ENCODE measurements around the gene MTRFR.
"Not testable (repeated sequence)": the region's sequence is repeated elsewhere in the genome, so short reads cannot be mapped to it uniquely, and the experiment has no call there.

MTRFR gene

DNA sequence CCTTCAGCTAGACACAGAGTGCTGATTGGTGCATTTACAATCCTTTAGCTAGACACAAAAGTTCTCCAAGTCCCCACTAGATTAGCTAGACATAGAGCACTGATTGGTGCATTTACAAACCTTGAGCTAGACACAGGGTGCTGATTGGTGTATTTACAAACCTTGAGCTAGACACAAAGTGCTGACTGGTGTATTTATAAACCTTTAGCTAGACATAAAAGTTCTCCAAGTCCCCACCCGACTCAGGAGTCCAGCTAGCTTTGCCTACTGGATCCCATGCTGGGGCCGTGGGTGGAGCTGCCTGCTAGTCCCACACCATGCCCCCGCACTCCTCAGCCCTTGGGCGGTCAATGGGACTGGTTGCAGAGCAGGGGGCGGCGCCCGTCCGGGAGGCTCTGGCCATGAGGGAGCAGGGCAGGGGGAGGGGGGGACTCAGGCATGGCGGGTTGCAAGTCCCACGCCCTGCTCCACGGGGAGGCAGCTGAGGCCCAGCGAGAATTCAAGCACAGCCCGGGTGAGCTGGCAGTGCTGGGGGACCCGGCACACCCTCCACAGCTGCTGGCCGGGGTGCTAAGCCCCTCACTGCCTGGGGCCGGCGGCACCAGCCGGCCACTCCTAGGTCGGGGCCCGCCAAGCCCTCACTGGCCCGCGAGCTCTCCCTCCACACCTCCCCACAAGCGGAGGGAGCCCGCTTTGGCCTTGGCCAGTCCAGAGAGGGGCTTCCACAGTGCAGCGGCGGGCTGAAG lies 15.9 kb downstream of the MTRFR start:
- DNase-seq (ENCODE audit: low spot score) = not testable (repeated sequence)

- DNase-seq (ENCODE audit: low spot score) = no peak
Observed at GRCh38 chr12:123250471-123251383, 17.5 kb downstream of the MTRFR start.

DNA sequence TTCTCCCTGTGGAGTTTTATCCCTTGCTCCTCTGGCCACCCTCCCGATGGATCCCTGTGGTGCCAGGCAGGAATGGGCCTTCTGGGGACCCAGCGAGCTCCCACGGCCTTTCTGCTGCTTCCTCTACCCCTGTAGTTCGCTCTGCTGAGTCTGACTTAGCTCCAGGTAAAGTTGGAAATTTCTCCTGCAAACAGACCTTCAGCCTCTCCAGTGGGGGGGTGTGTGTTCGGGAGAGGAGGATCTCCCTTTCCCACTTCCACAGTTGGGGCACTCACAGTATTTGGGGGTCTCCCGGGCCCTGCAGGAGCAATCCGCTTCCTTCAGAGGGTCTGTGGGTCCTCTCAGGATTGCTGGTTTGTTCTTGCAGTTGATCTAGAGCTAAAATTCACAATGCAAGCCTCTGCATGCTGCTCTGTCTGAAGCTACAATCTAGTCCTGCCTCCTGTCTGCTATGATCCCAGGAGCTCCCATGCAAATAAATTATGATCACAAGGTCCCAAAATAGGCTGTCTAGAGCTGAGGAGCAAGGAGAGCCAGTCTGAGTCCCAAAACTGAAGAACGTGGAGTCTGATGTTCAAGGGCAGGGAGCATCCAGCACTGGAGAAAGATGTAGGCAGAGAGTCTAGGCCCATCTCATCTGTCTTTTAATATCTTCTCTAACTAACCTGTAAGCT lies 18.3 kb downstream of the MTRFR start:
- no peak for DNase-seq (ENCODE audit: low spot score)

GRCh38 chr12:123252365-123252764 lies 19.1 kb downstream of the MTRFR start:
- not testable (repeated sequence) for DNase-seq (ENCODE audit: low spot score)

DNA sequence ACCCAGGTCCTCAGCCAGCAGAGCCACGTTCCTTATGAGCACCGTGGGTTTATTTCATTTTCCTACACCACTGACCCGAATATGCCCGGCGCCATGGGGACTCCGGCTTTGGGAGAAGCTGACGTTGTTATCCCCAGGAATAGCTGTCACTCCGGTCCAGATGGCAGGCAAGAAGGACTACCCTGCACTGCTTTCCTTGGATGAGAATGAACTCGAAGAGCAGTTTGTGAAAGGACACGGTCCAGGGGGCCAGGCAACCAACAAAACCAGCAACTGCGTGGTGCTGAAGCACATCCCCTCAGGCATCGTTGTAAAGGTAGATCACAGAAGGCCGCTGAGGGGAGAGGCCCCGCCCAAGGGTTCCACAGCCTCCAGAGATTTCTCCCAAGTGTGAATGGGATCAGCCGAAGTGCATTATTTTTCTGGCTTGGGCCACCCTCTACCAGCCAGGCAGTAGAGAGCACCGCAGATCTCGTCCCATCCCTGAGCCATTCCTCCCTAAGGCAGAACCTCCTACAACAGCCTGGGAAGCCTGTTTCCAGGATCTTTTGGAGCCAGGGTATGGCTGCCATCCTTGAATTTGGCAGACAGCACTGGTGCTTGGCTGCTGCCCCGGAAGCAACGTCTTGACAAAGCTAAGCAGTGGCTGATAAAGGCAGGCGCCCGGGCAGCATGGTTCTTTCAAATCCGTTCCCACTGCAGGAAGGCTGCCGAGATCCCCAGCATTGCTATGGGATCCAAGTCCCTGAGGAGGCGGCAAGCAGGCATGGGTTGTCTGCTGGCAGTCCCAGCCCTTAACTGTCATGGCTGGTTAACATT lies 20.6 kb downstream of the MTRFR start:
- DNase-seq (ENCODE audit: low spot score) = no peak

DNA sequence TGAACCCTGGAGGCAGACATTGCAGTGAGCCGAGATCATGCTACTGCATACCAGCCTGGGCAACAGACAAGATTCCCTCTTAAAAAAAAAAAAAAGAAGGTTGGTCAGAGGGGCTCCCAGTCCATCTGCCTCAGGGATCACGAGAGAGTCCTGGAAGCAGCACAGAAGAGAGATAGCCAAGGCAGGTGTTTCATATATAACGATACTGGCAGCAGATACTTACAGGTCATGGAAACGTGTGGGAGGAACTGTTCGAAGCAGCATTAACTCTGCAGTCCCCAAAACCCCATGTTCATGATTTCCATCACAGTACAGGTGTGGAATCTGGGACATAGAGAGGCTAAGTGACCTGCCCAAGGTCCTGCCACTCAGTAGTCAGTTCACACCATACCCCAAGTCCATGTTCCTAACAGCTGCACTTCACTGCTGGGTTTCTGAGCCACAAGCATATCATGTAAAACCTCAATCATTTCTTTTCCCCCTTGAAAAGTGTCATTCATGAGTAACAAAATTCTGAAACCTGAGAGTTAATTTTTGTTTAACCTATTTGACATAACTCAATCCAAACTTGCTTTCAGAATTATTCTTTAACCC lies 21.7 kb downstream of the MTRFR start:
- no peak for DNase-seq (ENCODE audit: low spot score)

DNA sequence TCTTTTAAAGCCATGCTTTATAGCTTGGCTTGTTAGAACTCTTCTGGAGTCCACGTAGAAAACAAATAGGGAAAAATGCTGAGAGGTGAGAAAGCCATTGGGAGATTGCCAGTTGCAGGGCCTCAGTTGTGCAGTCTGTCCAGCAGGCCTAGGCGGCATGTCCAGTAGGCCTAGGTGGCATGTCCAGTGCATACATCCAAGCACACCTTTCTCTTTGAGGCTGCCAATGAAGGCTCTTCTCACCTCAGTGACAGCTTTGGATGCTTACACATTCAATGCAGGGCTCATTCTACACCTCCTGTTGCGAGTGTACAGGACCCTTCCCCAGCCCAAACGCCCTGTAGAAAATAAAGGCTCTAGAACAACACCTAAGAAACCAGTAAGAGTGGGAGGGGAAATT lies 25.4 kb downstream of the MTRFR start:
- DNase-seq (ENCODE audit: low spot score) = no peak

DNA sequence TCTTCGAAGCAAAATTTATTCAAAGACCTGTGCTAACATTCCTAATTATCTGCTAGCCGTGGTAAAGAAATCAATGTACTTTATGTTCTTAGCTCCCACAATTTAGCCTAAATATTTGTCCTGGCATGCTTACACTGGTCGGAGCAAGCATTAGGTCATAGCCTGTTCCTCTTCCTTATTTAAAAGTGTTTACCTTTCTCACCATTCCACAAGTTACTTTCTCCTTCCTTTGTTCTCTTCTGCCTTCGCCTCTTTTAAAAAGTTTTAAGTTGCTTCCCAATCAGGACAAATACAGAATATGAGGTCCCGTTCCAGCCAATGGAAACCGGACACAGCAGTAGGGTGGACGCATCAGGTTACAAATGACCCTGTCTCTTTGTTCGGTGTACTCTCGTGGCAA lies 26.8 kb downstream of the MTRFR start:
- no peak for DNase-seq (ENCODE audit: low spot score)

DNA sequence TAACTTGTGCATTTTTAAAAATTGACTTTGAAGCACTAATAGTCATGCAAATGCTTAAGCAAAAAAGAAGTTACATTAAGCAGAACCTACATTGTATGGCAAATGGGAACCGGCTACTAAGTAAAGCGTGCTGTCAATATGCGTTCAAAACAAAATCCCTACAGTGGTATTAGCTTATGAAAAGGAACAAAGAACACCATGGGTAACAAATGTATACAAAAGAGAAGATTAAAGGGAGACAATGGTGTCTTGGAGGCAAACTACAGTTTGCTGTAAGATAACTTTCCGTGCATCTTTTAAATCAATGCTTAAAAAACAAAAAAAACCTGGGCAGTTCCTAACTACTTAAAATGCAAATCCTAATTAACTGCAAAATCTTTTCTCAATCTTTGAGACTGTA lies 28.0 kb downstream of the MTRFR start:
- no peak for DNase-seq (ENCODE audit: low spot score)

- DNase-seq (ENCODE audit: low spot score) = no peak
Observed at GRCh38 chr12:123263196-123263817, 30.1 kb downstream of the MTRFR start.

GRCh38 chr12:123264642-123265041 lies 31.4 kb downstream of the MTRFR start:
- peak; percentile 52 for DNase-seq (ENCODE audit: low spot score)

GRCh38 chr12:123265851-123266678 lies 32.8 kb downstream of the MTRFR start:
- no peak for DNase-seq (ENCODE audit: low spot score)

GRCh38 chr12:123266679-123267277 lies 33.5 kb downstream of the MTRFR start:
- no peak for DNase-seq (ENCODE audit: low spot score)

GRCh38 chr12:123267335-123267920 lies 34.2 kb downstream of the MTRFR start:
- DNase-seq (ENCODE audit: low spot score) = no peak

- DNase-seq (ENCODE audit: low spot score) = no peak
Observed at GRCh38 chr12:123267991-123268843, 35.0 kb downstream of the MTRFR start.

GRCh38 chr12:123268850-123269249 lies 35.6 kb downstream of the MTRFR start:
- DNase-seq (ENCODE audit: low spot score) = no peak

GRCh38 chr12:123269395-123269892 lies 36.2 kb downstream of the MTRFR start:
- peak; percentile 90 for DNase-seq (ENCODE audit: low spot score)

DNA sequence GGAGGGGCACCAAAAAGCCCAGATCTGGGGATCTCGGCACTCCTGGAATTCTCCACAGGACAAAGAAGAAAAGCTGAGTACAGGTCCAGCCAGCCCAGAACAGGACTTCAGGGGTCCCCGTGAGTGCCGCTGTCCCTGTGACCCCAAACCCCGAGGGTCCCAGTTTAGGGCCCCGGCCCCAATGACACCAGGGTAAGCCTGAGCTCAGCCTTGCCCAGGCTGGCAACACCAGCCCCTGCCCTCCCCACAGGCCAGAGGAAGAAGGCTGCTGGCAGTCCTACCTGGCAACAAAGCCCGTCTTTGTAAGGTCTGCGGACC lies 36.6 kb downstream of the MTRFR start:
- DNase-seq (ENCODE audit: low spot score) = no peak
